A549 (cell line): ENCODE data around the gene ZSWIM1. TPM values are rescaled to one million over a fixed set of nuclear protein-coding genes. Genes with fewer than 3 reads are reported as not detected.

Experiments
- ATAC-seq, 2 experiments: fragments of 200-7000 bp in 1 of 2; fragments of >200 bp in 1 of 2; cut with Nextera tagmentation in 1 of 2; cut with Tn5 transposase in 1 of 2; 3 replicates each; pipeline versions ENCODE4 v1.8.0 to v1.9.1; 2018 to 2020; ENCODE audit warnings: mild to moderate bottlenecking in 1 of 2, moderate library complexity in 1 of 2
- CTCF ChIA-PET: fragments of 300-600 bp; sonication (Branson Sonifier 250); formaldehyde crosslinking; extraction: SDS; loops from one replicate; lab custom pipeline; 2021; ENCODE audit warnings: antibody characterized with exemption, inconsistent platforms; lab: Yijun Ruan, JAX
- POLR2A ChIA-PET: fragments of 350-600 bp; formaldehyde crosslinking; extraction: SDS; loops from one replicate; lab custom pipeline; 2021; ENCODE audit warnings: antibody characterized with exemption, inconsistent platforms; lab: Yijun Ruan, JAX
- DNase-seq, 2 experiments: peaks; one replicate each; pipeline versions ENCODE4 v3.0.0 to v3.0.0-alpha.2; 2011 to 2016; ENCODE audit warnings: low read depth in 1 of 2, low spot score in 1 of 2
- FAIRE-seq: peaks from 2 replicates; lab custom pipeline; 2011; peaks lifted over from hg19 to GRCh38; lab: Jason Lieb, UNC
- H3K27ac ChIP-seq, 2 experiments: fragments of >200 bp; sonication (Bioruptor Twin); formaldehyde crosslinking; 3 replicates each; pipeline ENCODE4 v1.5.1; 2016 to 2017
- H3K4me1 ChIP-seq: fragments of >200 bp; sonication (Bioruptor Twin); formaldehyde crosslinking; 3 replicates; pipeline ENCODE4 v1.6.1; 2016
- H3K4me2 ChIP-seq: fragments of >200 bp; sonication (Bioruptor Twin); formaldehyde crosslinking; 3 replicates; pipeline ENCODE4 v1.6.1; 2016
- H3K4me3 ChIP-seq: fragments of >200 bp; sonication (Bioruptor Twin); formaldehyde crosslinking; 3 replicates; pipeline ENCODE4 v1.5.1; 2016
- H3K9me3 ChIP-seq: fragments of >200 bp; sonication (Bioruptor Twin); formaldehyde crosslinking; 3 replicates; pipeline ENCODE4 v1.6.1; 2016
- CBX8 ChIP-seq: fragments of 200-600 bp; sonication (generic); IDR thresholded peaks from 2 replicates; pipeline ENCODE4 v1.6.1; 2016
- EHMT2 ChIP-seq: fragments of 200-600 bp; sonication (generic); IDR thresholded peaks from 2 replicates; pipeline ENCODE4 v1.6.1; 2016; ENCODE audit warnings: antibody characterized with exemption, low read depth, mild to moderate bottlenecking, moderate library complexity
- FOSB ChIP-seq: fragments of 250-450 bp; sonication (Bioruptor Pico); IDR thresholded peaks from 2 replicates; pipeline ENCODE4 v1.5.0; 2020; ENCODE audit warnings: mild to moderate bottlenecking, moderate library complexity
- FOXS1 ChIP-seq: fragments of 250-450 bp; sonication (Bioruptor Pico); IDR thresholded peaks from 2 replicates; pipeline ENCODE4 v1.5.0; 2020; ENCODE audit warnings: mild to moderate bottlenecking, moderate library complexity
- HDAC2 ChIP-seq: fragments of 200-600 bp; sonication (generic); IDR thresholded peaks from 2 replicates; pipeline ENCODE4 v1.6.1; 2016
- HEYL ChIP-seq: fragments of 250-450 bp; sonication (Bioruptor Pico); IDR thresholded peaks from 2 replicates; pipeline ENCODE4 v1.8.0; 2021; ENCODE audit warnings: mild to moderate bottlenecking, moderate library complexity
- HOXA7 ChIP-seq: fragments of 250-450 bp; sonication (Bioruptor Pico); IDR thresholded peaks from 2 replicates; pipeline ENCODE4 v1.5.0; 2020; ENCODE audit warnings: mild to moderate bottlenecking, moderate library complexity
- JUN ChIP-seq, 2 experiments: fragments of >200 bp; sonication (Bioruptor Twin); formaldehyde crosslinking; IDR thresholded peaks; 2 replicates in 1 of 2; 3 replicates in 1 of 2; pipeline ENCODE4 v1.6.1; 2016 to 2017
- MAZ ChIP-seq: fragments of 150-350 bp; IDR thresholded peaks from 2 replicates; pipeline ENCODE4 v1.6.1; 2014; ENCODE audit warnings: antibody characterized with exemption, low read depth, low read length, borderline replicate concordance
- POLR2A ChIP-seq: IDR thresholded peaks from 2 replicates; pipeline ENCODE4 v1.6.1; 2012; ENCODE audit warnings: mild to moderate bottlenecking, low read length
- POLR2AphosphoS2 ChIP-seq: conservative IDR thresholded peaks from 2 replicates; pipeline ENCODE4 v1.6.1; 2012; ENCODE audit warnings: low read length, improper control_type of control experiment, inconsistent platforms
- RAD21 ChIP-seq, 2 experiments: fragments of >200 bp in 1 of 2; sonication (Bioruptor Twin) in 1 of 2; formaldehyde crosslinking in 1 of 2; IDR thresholded peaks in 1 of 2; conservative IDR thresholded peaks in 1 of 2; 2 replicates in 1 of 2; 3 replicates in 1 of 2; pipeline ENCODE4 v1.6.1; 2012 to 2018; ENCODE audit warnings: inconsistent platforms in 1 of 2
- RCOR1 ChIP-seq: fragments of 150-350 bp; IDR thresholded peaks from 2 replicates; pipeline ENCODE4 v1.6.1; 2014; ENCODE audit warnings: antibody characterized with exemption, low read length, low read depth
- SMC3 ChIP-seq: fragments of >200 bp; sonication (Bioruptor Twin); formaldehyde crosslinking; IDR thresholded peaks from 3 replicates; pipeline ENCODE4 v1.6.1; 2018; ENCODE audit warnings: inconsistent platforms
- TFCP2L1 ChIP-seq: fragments of 250-450 bp; sonication (Bioruptor Pico); IDR thresholded peaks from 2 replicates; pipeline ENCODE4 v1.5.0; 2021; ENCODE audit warnings: mild to moderate bottlenecking
- ZC3H11A ChIP-seq: fragments of 450-650 bp; IDR thresholded peaks from 2 replicates; pipeline ENCODE4 v1.6.1; 2014; ENCODE audit warnings: antibody characterized with exemption, mild to moderate bottlenecking
- WGBS: methylation state at CpG from one replicate; pipeline ENCODE4 v1.1.6; 2017; ENCODE audit errors: missing lambda C conversion rate; 5-methylcytosine and 5-hydroxymethylcytosine counted together
- polyA plus RNA-seq, 4 experiments: library from polyadenylated mRNA; depleted of rRNA in 3 of 4; stranded (reverse); fragments of >200 nt; fragmentation: RNase III in 1 of 4; extraction: RNeasy Plus Mini Kit Qiagen cat#74134 plus additional on column Dnase treatment in 1 of 4; gene quantifications; 2 replicates in 3 of 4; 3 replicates in 1 of 4; pipeline ENCODE4 v1.2.3, GENCODE V29; 2011 to 2017
- TF ChIP-seq, protein P1 (sequence below): fragments of 450-650 bp; IDR thresholded peaks from 2 replicates; pipeline ENCODE4 v1.6.1; 2014; ENCODE audit warnings: antibody characterized with exemption
- TF ChIP-seq, protein P2 (sequence below): fragments of 250-450 bp; sonication (Bioruptor Pico); IDR thresholded peaks from 2 replicates; pipeline ENCODE4 v1.5.0; 2020; ENCODE audit warnings: low read depth, mild to moderate bottlenecking, moderate library complexity
- TF ChIP-seq, protein P3 (sequence below): fragments of 250-450 bp; sonication (Bioruptor Pico); IDR thresholded peaks from 2 replicates; pipeline ENCODE4 v1.5.0; 2021; ENCODE audit warnings: mild to moderate bottlenecking, moderate library complexity, borderline replicate concordance
- TF ChIP-seq, protein P4 (sequence below): fragments of >200 bp; sonication (Bioruptor Twin); formaldehyde crosslinking; IDR thresholded peaks from 3 replicates; pipeline ENCODE4 v1.5.1; 2016

Gene ZSWIM1
- polyA plus RNA-seq, 2 of the 4 experiments (the other 2 are of a cell fraction): 4.7 to 6.6 TPM

DNA sequence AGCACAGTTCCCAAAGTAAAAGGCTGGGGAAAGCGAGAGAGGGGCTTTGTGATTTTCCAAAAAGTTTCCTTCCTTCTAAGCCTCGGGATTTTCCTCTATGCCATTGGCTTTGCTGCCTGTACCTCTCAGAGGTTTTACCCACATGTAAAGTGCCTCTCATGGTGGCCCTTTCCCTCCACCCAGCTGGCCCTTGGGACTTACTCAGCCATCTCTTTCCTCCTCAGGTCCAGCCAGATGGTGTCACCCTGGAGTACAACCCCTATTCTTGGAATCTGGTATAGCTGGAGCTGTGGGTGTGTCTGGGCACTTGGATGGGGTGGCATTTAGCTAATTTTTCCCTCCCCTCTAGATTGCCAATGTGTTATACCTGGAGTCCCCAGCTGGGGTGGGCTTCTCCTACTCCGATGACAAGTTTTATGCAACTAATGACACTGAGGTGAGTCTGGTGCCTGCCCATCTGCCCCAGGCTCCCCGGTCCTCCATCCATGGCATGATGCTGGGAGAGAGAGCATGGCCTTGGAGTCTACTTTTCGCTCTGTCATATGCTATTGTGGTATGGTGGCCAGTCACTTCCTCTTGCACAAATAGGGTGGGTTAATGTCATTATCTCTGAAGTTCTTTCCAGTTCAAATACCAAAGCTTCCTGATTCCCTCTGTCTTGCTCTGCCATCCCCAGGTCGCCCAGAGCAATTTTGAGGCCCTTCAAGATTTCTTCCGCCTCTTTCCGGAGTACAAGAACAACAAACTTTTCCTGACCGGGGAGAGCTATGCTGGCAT, 11.2 kb downstream of the ZSWIM1 start:
- FAIRE-seq (no peak), DNase-seq (peak; percentile 50 to 81), ATAC-seq (peak; percentile 70)
- 73% methylated on average over 9 of the region's 9 CpGs for WGBS
- TF ChIP-seq JUN (IDR thresholded peaks at IDR 0.05) (no peak), RAD21 (conservative IDR thresholded peaks at IDR 0.05 in 1 of 2, IDR thresholded peaks at IDR 0.05 in 1 of 2) (peak; percentile 17 to 36; a peak in 2 of 5 replicates)
- Histone ChIP-seq H3K4me3 (peak overlapping the region; percentile 96), H3K9me3 (no peaks in the 10 kb centered on the region), H3K27ac (peak overlapping the region; percentile 90 to 99), H3K4me2 (peak overlapping the region; percentile 100), H3K4me1 (peaks cover 14% of the 10 kb centered on the region)
- ChIA-PET CTCF (interaction anchor here (0.6 to 2.6 kb wide), 10 partner anchors 10 to 263 kb away, joined by 3 to 9 read pairs (median 4); no protein-coding TSS in a partner anchor), POLR2A (interaction anchor here (0.6 to 2.1 kb wide), 6 partner anchors 9 to 58 kb away, joined by 4 to 9 read pairs (median 4); partner anchors contain the start of genes PCIF1, SNX21 and ZSWIM1)

DNA sequence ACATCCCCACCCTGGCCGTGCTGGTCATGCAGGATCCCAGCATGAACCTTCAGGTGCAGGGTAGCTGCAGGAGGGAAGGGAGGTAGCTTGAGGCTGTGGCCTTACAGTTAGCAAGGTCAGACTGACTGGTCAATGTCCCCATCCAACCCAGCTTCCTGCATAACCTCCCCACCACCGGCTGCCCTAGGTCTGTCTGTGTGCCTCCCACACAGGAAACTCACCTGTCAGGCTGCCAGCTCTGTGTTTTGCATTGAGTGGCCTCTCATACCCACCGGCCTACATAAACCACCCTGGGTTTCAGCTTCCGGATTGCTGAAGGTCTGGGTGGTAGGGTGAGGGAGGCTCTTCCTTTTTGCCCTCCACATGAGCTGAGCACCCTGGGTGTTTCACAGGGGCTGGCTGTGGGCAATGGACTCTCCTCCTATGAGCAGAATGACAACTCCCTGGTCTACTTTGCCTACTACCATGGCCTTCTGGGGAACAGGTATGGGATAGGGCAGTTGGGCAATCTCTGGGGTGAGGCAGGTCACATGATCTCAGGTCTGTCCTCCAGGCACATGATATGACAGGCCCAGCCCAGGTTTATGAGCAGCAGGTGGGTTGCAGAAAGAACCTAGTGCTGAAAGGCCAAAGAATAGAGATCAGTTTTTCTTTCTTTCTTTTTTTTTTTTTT, 11.9 kb downstream of the ZSWIM1 start:
- no peak for FAIRE-seq
- Histone ChIP-seq H3K27ac (no peak overlapping the region), H3K9me3 (no peaks in the 10 kb centered on the region), H3K4me1 (peaks cover 14% of the 10 kb centered on the region), H3K4me2 (no peak overlapping the region), H3K4me3 (no peak overlapping the region)
- ATAC-seq: no peak
- TF ChIP-seq FOXS1 (CRISPR knock-in tag) (no peak), ZC3H11A (no peak), POLR2AphosphoS2 (no peak), MAZ (no peak), HOXA7 (CRISPR knock-in tag) (no peak), RCOR1 (no peak)
- TF ChIP-seq, protein P1, sequence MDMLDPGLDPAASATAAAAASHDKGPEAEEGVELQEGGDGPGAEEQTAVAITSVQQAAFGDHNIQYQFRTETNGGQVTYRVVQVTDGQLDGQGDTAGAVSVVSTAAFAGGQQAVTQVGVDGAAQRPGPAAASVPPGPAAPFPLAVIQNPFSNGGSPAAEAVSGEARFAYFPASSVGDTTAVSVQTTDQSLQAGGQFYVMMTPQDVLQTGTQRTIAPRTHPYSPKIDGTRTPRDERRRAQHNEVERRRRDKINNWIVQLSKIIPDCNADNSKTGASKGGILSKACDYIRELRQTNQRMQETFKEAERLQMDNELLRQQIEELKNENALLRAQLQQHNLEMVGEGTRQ: no peak
- TF ChIP-seq, protein P2, sequence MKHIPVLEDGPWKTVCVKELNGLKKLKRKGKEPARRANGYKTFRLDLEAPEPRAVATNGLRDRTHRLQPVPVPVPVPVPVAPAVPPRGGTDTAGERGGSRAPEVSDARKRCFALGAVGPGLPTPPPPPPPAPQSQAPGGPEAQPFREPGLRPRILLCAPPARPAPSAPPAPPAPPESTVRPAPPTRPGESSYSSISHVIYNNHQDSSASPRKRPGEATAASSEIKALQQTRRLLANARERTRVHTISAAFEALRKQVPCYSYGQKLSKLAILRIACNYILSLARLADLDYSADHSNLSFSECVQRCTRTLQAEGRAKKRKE (CRISPR knock-in tag): no peak
- TF ChIP-seq, protein P3, sequence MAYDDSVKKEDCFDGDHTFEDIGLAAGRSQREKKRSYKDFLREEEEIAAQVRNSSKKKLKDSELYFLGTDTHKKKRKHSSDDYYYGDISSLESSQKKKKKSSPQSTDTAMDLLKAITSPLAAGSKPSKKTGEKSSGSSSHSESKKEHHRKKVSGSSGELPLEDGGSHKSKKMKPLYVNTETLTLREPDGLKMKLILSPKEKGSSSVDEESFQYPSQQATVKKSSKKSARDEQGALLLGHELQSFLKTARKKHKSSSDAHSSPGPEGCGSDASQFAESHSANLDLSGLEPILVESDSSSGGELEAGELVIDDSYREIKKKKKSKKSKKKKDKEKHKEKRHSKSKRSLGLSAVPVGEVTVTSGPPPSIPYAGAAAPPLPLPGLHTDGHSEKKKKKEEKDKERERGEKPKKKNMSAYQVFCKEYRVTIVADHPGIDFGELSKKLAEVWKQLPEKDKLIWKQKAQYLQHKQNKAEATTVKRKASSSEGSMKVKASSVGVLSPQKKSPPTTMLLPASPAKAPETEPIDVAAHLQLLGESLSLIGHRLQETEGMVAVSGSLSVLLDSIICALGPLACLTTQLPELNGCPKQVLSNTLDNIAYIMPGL: no peak
- WGBS: 79% methylated on average over 4 of the region's 4 CpGs
- ChIA-PET CTCF (interaction anchor here (0.7 to 2.6 kb wide), 9 partner anchors 11 to 76 kb away, joined by 3 to 9 read pairs (median 5); no protein-coding TSS in a partner anchor), POLR2A (interaction anchor here (1.3 to 2.1 kb wide), 2 partner anchors 12 to 41 kb away, joined by 4 to 9 read pairs; partner anchors contain the start of genes PCIF1 and ZSWIM1)
- no peak for DNase-seq

DNA sequence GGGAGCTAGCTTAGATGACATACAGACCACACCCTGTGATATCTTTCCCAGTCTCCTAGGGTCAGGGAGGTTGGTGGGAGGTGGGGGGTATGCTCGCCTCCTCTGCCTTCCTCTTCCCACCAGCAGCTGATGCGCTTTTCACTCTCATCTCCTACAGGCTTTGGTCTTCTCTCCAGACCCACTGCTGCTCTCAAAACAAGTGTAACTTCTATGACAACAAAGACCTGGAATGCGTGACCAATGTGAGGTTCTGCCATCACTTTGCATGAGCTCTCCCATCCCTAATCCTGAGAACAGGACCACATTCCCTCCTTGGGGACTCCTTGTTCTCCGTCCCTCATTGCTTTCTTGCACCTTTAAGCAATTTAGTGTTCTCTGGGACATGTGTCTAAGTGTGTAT, 12.8 kb downstream of the ZSWIM1 start:
- FAIRE-seq: no peak
- no peak for DNase-seq
- WGBS: 80% methylated on average over 4 of the region's 4 CpGs
- H3K4me2 ChIP-seq: no peak overlapping the region
- H3K4me3 ChIP-seq: no peak overlapping the region
- ChIA-PET CTCF (interaction anchor here (0.7 to 2.6 kb wide), 4 partner anchors 10 to 95 kb away, joined by 3 to 9 read pairs (median 4); no protein-coding TSS in a partner anchor), POLR2A (interaction anchor here (1.3 to 2.1 kb wide), 2 partner anchors 11 to 40 kb away, joined by 3 to 9 read pairs; partner anchors contain the start of gene PCIF1)
- H3K4me1 ChIP-seq: peaks cover 14% of the 10 kb centered on the region
- ATAC-seq: no peak
- H3K27ac ChIP-seq: no peak overlapping the region
- H3K9me3 ChIP-seq: no peaks in the 10 kb centered on the region
- TF ChIP-seq SMC3 (no peak), FOSB (CRISPR knock-in tag) (no peak), POLR2A (no peak), RCOR1 (no peak), HDAC2 (no peak), TFCP2L1 (CRISPR knock-in tag) (no peak), CBX8 (no peak), HEYL (CRISPR knock-in tag) (no peak), HOXA7 (CRISPR knock-in tag) (no peak), EHMT2 (no peak)
- TF ChIP-seq, protein P4, sequence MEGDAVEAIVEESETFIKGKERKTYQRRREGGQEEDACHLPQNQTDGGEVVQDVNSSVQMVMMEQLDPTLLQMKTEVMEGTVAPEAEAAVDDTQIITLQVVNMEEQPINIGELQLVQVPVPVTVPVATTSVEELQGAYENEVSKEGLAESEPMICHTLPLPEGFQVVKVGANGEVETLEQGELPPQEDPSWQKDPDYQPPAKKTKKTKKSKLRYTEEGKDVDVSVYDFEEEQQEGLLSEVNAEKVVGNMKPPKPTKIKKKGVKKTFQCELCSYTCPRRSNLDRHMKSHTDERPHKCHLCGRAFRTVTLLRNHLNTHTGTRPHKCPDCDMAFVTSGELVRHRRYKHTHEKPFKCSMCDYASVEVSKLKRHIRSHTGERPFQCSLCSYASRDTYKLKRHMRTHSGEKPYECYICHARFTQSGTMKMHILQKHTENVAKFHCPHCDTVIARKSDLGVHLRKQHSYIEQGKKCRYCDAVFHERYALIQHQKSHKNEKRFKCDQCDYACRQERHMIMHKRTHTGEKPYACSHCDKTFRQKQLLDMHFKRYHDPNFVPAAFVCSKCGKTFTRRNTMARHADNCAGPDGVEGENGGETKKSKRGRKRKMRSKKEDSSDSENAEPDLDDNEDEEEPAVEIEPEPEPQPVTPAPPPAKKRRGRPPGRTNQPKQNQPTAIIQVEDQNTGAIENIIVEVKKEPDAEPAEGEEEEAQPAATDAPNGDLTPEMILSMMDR: no peak
- TF ChIP-seq, protein P3: no peak
